ENCODE data around the gene TXNL4B.

The TXNL4B gene

DNA sequence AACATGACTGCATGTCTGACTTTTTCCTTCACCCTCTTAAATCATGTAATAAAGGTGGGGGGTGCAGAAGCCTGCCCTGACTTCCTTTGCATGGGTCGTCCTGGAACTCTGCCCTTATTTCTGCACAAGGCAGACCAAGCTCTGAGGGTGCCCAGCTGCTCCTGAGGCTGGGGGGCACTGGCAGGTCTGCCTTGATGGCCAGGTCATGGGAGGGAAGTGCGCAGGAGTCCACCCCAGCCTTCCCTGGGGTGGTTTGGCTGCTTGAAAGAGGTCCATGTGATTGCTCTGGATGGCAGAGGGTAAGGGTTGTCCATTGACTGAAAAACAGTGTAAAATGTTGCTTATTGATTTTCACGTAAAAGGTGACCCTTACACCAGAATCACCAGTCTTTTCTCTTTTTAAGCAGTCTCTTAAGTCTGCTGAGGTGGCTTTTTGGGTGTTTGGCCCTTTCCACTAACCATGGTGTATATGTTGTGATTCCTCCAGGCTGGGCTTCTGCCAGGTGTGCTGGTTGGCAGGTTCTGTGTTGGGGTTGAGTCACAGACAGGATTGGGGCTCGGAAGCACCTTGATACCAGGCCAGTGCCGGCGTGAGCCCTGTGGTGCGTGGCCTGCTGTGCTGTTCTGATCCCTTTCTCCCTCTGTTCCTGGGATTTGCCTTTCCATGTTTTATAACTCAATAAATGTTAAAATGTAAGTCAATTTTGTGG lies 19.6 kb upstream of the TXNL4B start:
- POLR2A ChIA-PET = no interaction called here
- no peaks in the 10 kb centered on the region for H3K9me3 ChIP-seq (ENCODE audit: control extremely low read depth in 1 of 5, control insufficient read depth in 4 of 5, insufficient read depth in 2 of 5, low read depth in 1 of 5, low read length in 4 of 5)
- 96% methylated on average over 3 of the region's 7 CpGs for WGBS (ENCODE audit: insufficient coverage)
- no peak overlapping the region for H3K27ac ChIP-seq (ENCODE audit: insufficient read depth in 1 of 2, low read depth in 1 of 2, low read length in 2 of 2, poor library complexity in 1 of 2, severe bottlenecking in 2 of 2)
- no peaks in the 10 kb centered on the region for H3K27me3 ChIP-seq (replicated peaks in 2 of 5; ENCODE audit: control insufficient read depth in 4 of 5, insufficient read depth in 5 of 5, low read length in 4 of 5)
- H3K4me3 ChIP-seq (ENCODE audit: control insufficient read depth in 1 of 7, extremely low read depth in 1 of 7, insufficient read depth in 4 of 7, low read depth in 2 of 7, low read length in 6 of 7) = no peak overlapping the region
- H3K36me3 ChIP-seq (ENCODE audit: control insufficient read depth in 4 of 4, insufficient read depth in 4 of 4, low read length in 3 of 4) = peaks cover 26 to 58% (median 48%) of the 10 kb centered on the region in 4 experiments
- H3K4me1 ChIP-seq (ENCODE audit: control extremely low read depth in 1 of 4, control insufficient read depth in 4 of 4, insufficient read depth in 4 of 4, low read length in 3 of 4) = no peaks in the 10 kb centered on the region
- DNase-seq = no peak
- CTCF ChIA-PET = interaction anchor here (2.4 kb wide), 1 partner anchor 12 kb away, joined by 10 read pairs; no protein-coding TSS in a partner anchor

DNA sequence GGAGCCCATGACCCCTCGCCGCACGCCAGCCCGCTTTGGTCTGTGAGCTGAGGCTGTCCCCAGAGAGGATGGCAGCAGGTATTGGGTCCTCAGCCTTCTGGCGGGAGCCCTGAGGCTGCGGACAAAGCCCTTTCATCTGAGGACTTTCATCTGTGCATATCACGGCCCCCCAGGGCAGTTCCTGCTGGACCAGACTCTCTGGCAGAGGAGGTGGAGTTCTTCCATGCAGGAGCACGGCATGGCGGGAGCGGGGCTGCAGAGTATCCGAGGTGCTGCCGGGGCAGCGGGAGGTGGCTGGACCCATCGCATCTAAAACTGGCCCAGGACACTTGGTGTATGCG lies 19.0 kb upstream of the TXNL4B start:
- 99% methylated on average over 15 of the region's 15 CpGs for WGBS (ENCODE audit: insufficient coverage)
- DNase-seq = no peak
- H3K36me3 ChIP-seq (ENCODE audit: control insufficient read depth in 4 of 4, insufficient read depth in 4 of 4, low read length in 3 of 4) = peaks cover 28 to 65% (median 54%) of the 10 kb centered on the region in 4 experiments
- ChIA-PET POLR2A (no interaction called here), CTCF (interaction anchor here (1.1 to 1.6 kb wide), 3 partner anchors 10 to 46 kb away, joined by 3 read pairs; no protein-coding TSS in a partner anchor)
- H3K27me3 ChIP-seq (replicated peaks in 2 of 5; ENCODE audit: control insufficient read depth in 4 of 5, insufficient read depth in 5 of 5, low read length in 4 of 5) = no peaks in the 10 kb centered on the region
- H3K27ac ChIP-seq (ENCODE audit: insufficient read depth in 1 of 2, low read depth in 1 of 2, low read length in 2 of 2, poor library complexity in 1 of 2, severe bottlenecking in 2 of 2) = no peak overlapping the region
- H3K9me3 ChIP-seq (ENCODE audit: control extremely low read depth in 1 of 5, control insufficient read depth in 4 of 5, insufficient read depth in 2 of 5, low read depth in 1 of 5, low read length in 4 of 5) = no peaks in the 10 kb centered on the region
- H3K4me3 ChIP-seq (ENCODE audit: control insufficient read depth in 1 of 7, extremely low read depth in 1 of 7, insufficient read depth in 4 of 7, low read depth in 2 of 7, low read length in 6 of 7) = no peak overlapping the region
- no peaks in the 10 kb centered on the region for H3K4me1 ChIP-seq (ENCODE audit: control extremely low read depth in 1 of 4, control insufficient read depth in 4 of 4, insufficient read depth in 4 of 4, low read length in 3 of 4)

DNA sequence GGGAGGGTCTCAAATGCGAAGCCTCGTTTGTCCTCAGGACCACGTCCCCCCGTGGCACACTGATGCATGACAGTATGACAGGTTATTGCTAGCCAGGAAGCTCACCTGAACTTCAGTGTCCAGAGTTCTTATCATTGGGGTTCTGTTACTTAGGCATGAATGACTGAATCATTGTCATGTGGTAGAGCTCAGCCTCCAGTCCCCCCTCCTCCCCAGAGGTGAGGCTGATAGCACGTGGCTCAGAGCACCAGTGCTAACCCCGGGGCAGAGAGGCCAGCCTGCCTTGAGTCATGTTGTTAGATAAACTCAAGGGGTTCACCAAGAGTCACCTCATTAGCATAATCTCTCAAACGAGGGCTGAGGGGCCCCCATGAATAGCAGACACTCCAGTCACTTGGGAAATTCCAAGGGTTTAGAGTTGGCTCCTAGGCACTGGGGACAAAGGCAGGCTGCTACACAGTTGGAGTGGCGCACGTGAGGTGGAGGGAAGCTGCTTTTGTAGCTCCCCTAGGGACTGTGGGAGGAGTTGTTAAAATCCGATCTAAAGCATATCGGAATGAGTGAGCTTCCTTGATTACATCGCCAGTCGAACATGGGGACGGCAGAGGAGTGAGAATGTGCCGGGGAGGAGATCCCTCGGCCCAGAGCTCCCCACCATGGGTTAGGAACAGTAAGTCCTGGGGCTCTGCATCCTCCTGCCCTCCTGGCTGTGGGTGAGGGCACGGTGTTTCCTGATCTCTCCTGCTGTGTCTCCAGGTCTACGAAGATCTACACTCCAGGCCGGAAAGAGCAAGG lies 18.4 kb upstream of the TXNL4B start:
- no peaks in the 10 kb centered on the region for H3K27me3 ChIP-seq (replicated peaks in 2 of 5; ENCODE audit: control insufficient read depth in 4 of 5, insufficient read depth in 5 of 5, low read length in 4 of 5)
- ChIA-PET CTCF (interaction anchor here (0.5 to 1.6 kb wide), 5 partner anchors 10 to 591 kb away, joined by 3 to 5 read pairs (median 3); no protein-coding TSS in a partner anchor), POLR2A (no interaction called here)
- WGBS (ENCODE audit: insufficient coverage) = 97% methylated on average over 17 of the region's 19 CpGs
- peaks cover 29 to 70% (median 58%) of the 10 kb centered on the region in 4 experiments for H3K36me3 ChIP-seq (ENCODE audit: control insufficient read depth in 4 of 4, insufficient read depth in 4 of 4, low read length in 3 of 4)
- H3K4me3 ChIP-seq (ENCODE audit: control insufficient read depth in 1 of 7, extremely low read depth in 1 of 7, insufficient read depth in 4 of 7, low read depth in 2 of 7, low read length in 6 of 7) = no peak overlapping the region
- H3K27ac ChIP-seq (ENCODE audit: insufficient read depth in 1 of 2, low read depth in 1 of 2, low read length in 2 of 2, poor library complexity in 1 of 2, severe bottlenecking in 2 of 2) = no peak overlapping the region
- no peaks in the 10 kb centered on the region for H3K4me1 ChIP-seq (ENCODE audit: control extremely low read depth in 1 of 4, control insufficient read depth in 4 of 4, insufficient read depth in 4 of 4, low read length in 3 of 4)
- no peak for DNase-seq
- no peaks in the 10 kb centered on the region for H3K9me3 ChIP-seq (ENCODE audit: control extremely low read depth in 1 of 5, control insufficient read depth in 4 of 5, insufficient read depth in 2 of 5, low read depth in 1 of 5, low read length in 4 of 5)

DNA sequence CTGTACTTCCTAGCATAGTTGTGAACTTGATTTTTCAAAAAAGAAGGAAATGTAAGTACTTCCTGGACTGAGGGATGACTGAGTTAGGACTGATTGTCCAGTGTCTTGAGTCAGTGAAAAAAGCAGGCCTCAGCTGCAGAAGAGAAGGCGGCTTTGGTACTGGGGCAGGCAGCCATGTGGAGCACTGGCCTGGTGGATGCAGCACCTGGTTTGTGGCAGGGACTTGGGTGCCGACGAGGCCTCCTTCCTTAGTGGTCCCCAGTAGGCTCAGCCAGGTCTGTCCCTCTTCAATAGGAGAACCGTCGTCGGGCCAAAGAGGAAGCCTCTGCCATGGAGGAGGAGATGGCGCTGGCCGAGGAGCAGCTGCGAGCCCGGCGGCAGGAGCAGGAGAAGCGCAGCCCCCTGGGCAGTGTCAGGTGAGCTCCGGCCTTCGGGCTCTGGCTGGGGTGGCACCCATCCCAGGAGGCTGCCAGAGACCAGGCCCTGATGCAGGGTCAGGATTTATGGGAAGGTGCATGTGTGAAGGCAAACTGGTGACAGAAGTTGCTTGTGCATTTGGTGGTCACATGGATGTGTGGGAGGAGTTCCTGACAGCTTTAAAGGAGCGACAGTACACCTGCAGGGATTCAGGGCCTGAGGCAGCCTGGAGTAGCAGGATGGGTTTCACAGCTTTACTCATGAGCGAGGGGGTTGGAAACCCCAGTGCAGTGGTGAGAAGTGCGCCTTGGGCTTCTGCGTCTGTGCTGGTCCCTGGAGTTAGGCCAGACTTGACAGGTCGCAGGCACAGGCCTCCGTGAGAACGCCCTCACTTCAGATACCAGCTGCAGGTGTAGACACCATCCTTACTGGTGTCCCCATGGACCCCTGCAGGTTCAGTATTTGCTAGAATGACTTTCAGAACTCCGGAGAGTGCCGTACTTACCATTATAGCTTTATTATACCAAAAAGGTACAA lies 17.5 kb upstream of the TXNL4B start:
- Histone ChIP-seq H3K4me3 (ENCODE audit: control insufficient read depth in 1 of 7, extremely low read depth in 1 of 7, insufficient read depth in 4 of 7, low read depth in 2 of 7, low read length in 6 of 7) (no peak overlapping the region), H3K4me1 (ENCODE audit: control extremely low read depth in 1 of 4, control insufficient read depth in 4 of 4, insufficient read depth in 4 of 4, low read length in 3 of 4) (no peaks in the 10 kb centered on the region), H3K9me3 (ENCODE audit: control extremely low read depth in 1 of 5, control insufficient read depth in 4 of 5, insufficient read depth in 2 of 5, low read depth in 1 of 5, low read length in 4 of 5) (no peaks in the 10 kb centered on the region), H3K27ac (ENCODE audit: insufficient read depth in 1 of 2, low read depth in 1 of 2, low read length in 2 of 2, poor library complexity in 1 of 2, severe bottlenecking in 2 of 2) (no peak overlapping the region), H3K36me3 (ENCODE audit: control insufficient read depth in 4 of 4, insufficient read depth in 4 of 4, low read length in 3 of 4) (peaks cover 29 to 79% (median 65%) of the 10 kb centered on the region in 4 experiments), H3K27me3 (replicated peaks in 2 of 5; ENCODE audit: control insufficient read depth in 4 of 5, insufficient read depth in 5 of 5, low read length in 4 of 5) (no peaks in the 10 kb centered on the region)
- DNase-seq = no peak
- CTCF ChIA-PET = interaction anchor here (0.5 to 1.6 kb wide), 4 partner anchors 9 to 592 kb away, joined by 3 to 5 read pairs (median 3); no protein-coding TSS in a partner anchor
- 97% methylated on average over 20 of the region's 23 CpGs for WGBS (ENCODE audit: insufficient coverage)
- POLR2A ChIA-PET = no interaction called here

DNA sequence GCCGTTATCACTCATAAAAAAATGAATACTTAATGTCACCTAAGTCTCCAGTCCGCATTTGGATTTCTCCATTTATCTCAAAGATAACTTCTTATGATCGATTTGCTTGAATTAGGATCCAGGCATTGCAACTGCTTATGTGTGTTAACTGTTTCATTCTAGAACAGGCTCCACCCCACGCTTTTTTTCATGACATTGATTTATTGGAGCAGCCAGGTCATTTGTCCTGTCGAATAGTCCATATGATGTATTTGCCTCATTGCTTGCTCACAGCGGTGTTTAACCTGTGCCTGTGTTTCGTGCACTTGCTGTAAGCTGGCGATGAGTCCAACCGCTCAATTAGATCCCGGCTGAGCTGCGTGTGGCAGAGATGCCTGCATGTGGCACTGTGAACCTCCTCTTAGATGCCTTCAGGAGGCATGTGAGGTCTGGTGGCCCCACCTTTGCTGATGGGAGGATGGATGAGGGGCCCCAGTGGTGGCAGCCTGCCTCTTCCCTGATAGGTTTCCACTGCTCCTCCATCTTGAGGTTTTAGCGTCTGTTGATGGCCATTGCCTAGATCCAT lies 16.6 kb upstream of the TXNL4B start:
- no peak for DNase-seq
- no peaks in the 10 kb centered on the region for H3K27me3 ChIP-seq (replicated peaks in 2 of 5; ENCODE audit: control insufficient read depth in 4 of 5, insufficient read depth in 5 of 5, low read length in 4 of 5)
- no peaks in the 10 kb centered on the region for H3K9me3 ChIP-seq (ENCODE audit: control extremely low read depth in 1 of 5, control insufficient read depth in 4 of 5, insufficient read depth in 2 of 5, low read depth in 1 of 5, low read length in 4 of 5)
- H3K27ac ChIP-seq (ENCODE audit: insufficient read depth in 1 of 2, low read depth in 1 of 2, low read length in 2 of 2, poor library complexity in 1 of 2, severe bottlenecking in 2 of 2) = no peak overlapping the region
- H3K36me3 ChIP-seq (ENCODE audit: control insufficient read depth in 4 of 4, insufficient read depth in 4 of 4, low read length in 3 of 4) = peaks cover 32 to 88% (median 73%) of the 10 kb centered on the region in 4 experiments
- ChIA-PET CTCF (no interaction called here), POLR2A (no interaction called here)
- 97% methylated on average over 10 of the region's 12 CpGs for WGBS (ENCODE audit: insufficient coverage)
- H3K4me3 ChIP-seq (ENCODE audit: control insufficient read depth in 1 of 7, extremely low read depth in 1 of 7, insufficient read depth in 4 of 7, low read depth in 2 of 7, low read length in 6 of 7) = no peak overlapping the region
- no peaks in the 10 kb centered on the region for H3K4me1 ChIP-seq (ENCODE audit: control extremely low read depth in 1 of 4, control insufficient read depth in 4 of 4, insufficient read depth in 4 of 4, low read length in 3 of 4)

DNA sequence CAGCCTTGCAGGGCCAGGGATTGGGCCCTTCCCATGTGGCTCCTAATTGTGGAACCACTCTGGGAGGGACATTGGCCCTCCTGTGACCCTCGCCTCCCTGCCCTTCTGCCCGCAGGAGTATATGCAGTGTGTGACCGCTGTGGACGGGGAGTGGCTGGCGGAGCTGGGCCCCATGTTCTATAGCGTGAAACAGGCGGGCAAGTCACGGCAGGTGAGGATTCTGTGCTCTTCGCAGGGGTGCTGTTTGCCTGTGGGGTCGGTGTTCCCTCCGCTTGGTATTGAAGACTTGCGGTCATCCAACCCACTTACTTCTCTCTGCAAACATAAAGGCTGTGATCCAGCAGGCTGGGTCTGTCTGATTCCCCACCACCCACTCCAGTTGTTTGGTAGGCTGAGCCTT lies 15.9 kb upstream of the TXNL4B start:
- Histone ChIP-seq H3K36me3 (ENCODE audit: control insufficient read depth in 4 of 4, insufficient read depth in 4 of 4, low read length in 3 of 4) (peaks cover 31 to 95% (median 80%) of the 10 kb centered on the region in 4 experiments), H3K9me3 (ENCODE audit: control extremely low read depth in 1 of 5, control insufficient read depth in 4 of 5, insufficient read depth in 2 of 5, low read depth in 1 of 5, low read length in 4 of 5) (no peaks in the 10 kb centered on the region), H3K27ac (ENCODE audit: insufficient read depth in 1 of 2, low read depth in 1 of 2, low read length in 2 of 2, poor library complexity in 1 of 2, severe bottlenecking in 2 of 2) (no peak overlapping the region), H3K4me3 (ENCODE audit: control insufficient read depth in 1 of 7, extremely low read depth in 1 of 7, insufficient read depth in 4 of 7, low read depth in 2 of 7, low read length in 6 of 7) (no peak overlapping the region), H3K27me3 (replicated peaks in 2 of 5; ENCODE audit: control insufficient read depth in 4 of 5, insufficient read depth in 5 of 5, low read length in 4 of 5) (no peaks in the 10 kb centered on the region), H3K4me1 (ENCODE audit: control extremely low read depth in 1 of 4, control insufficient read depth in 4 of 4, insufficient read depth in 4 of 4, low read length in 3 of 4) (no peaks in the 10 kb centered on the region)
- ChIA-PET POLR2A (no interaction called here), CTCF (interaction anchor here (0.6 kb wide), 1 partner anchor 15 kb away, joined by 4 read pairs; no protein-coding TSS in a partner anchor)
- whole genome bisulfite sequencing (ENCODE audit: insufficient coverage) = 97% methylated on average over 12 of the region's 12 CpGs
- DNase-seq = no peak

Measured in common myeloid progenitor, CD34-positive (primary cell).